Left ventricle myocardium inferior (tissue), 1 donor: ENCODE data around the gene IL22RA1. TPM values are rescaled to one million over a fixed set of nuclear protein-coding genes. Genes with fewer than 3 reads are reported as not detected.
A peak's percentile ranks its signal among the peaks of the same experiment; 100 is the strongest.

Experiments used
- DNase-seq: peaks from one replicate; pipeline ENCODE4 v3.0.0-alpha.2; 2020
- H3K27ac ChIP-seq: fragments of 200-600 bp; replicated peaks from 2 replicates; pipeline ENCODE4 v1.8.0; 2021
- H3K27me3 ChIP-seq: fragments of 200-600 bp; 2 replicates; pipeline ENCODE4 v1.8.0; 2021; ENCODE audit warnings: low read depth
- H3K36me3 ChIP-seq: fragments of 200-600 bp; 2 replicates; pipeline ENCODE4 v1.8.0; 2021
- H3K4me1 ChIP-seq: fragments of 200-600 bp; 2 replicates; pipeline ENCODE4 v1.8.0; 2021
- H3K4me3 ChIP-seq: fragments of 200-600 bp; 2 replicates; pipeline ENCODE4 v1.8.0; 2021; ENCODE audit warnings: mild to moderate bottlenecking, moderate library complexity
- H3K9me3 ChIP-seq: fragments of 200-600 bp; replicated peaks from 2 replicates; pipeline ENCODE4 v1.8.0; 2021
- intact Hi-C: fragments of 100-400 bp; cut with micrococcal nuclease; formaldehyde crosslinking; loops from one replicate; pipeline ENCODE4 v1.11.0; 2022
- total RNA-seq: library from RNA; stranded (reverse); fragmentation: NEBNext Ultra II Directional; extraction: Animal tissue kit (Norgen Biotek cat#: 25700); gene quantifications from one replicate; pipeline ENCODE4 v1.2.1, GENCODE V29; 2021
- TF ChIP-seq, protein P1 (sequence below): fragments of 200-600 bp; IDR thresholded peaks from 2 replicates; pipeline ENCODE4 v1.8.0; 2021; ENCODE audit warnings: antibody characterized with exemption, mild to moderate bottlenecking, borderline replicate concordance
- donor health status: DM: no; HTN: yes; CAD: no; lungs with severe emphysema.

Gene IL22RA1
- total RNA-seq, 1 donor from 2014 or later, result 0.14 TPM

DNA sequence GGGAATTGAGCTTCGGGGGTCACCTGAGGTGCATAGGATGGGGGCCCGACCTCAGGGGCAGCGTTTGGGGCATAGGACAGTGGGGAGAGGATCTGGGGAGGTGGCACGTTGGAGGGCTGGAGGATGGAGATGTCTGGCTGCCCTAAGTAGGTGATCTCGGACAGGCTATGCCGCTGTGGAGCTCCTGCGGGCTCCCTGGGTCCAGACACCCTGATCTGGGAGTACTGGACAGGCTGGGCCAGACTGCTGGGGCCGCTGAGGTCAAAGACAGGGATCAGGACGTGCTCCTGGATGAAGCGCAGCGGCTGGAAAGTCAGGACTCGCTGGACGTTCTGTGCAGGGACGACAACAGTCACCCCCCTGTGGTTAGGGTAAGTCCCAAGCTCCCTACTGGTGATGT is 21.5 kb downstream of the IL22RA1 start:
- intact Hi-C loops, result no loop called here
- H3K27ac ChIP-seq, result peak overlapping the region; percentile 91
- peaks cover 23% of the 10 kb centered on the region for H3K27me3 ChIP-seq
- no peaks in the 10 kb centered on the region for H3K9me3 ChIP-seq
- TF ChIP-seq, protein P1, sequence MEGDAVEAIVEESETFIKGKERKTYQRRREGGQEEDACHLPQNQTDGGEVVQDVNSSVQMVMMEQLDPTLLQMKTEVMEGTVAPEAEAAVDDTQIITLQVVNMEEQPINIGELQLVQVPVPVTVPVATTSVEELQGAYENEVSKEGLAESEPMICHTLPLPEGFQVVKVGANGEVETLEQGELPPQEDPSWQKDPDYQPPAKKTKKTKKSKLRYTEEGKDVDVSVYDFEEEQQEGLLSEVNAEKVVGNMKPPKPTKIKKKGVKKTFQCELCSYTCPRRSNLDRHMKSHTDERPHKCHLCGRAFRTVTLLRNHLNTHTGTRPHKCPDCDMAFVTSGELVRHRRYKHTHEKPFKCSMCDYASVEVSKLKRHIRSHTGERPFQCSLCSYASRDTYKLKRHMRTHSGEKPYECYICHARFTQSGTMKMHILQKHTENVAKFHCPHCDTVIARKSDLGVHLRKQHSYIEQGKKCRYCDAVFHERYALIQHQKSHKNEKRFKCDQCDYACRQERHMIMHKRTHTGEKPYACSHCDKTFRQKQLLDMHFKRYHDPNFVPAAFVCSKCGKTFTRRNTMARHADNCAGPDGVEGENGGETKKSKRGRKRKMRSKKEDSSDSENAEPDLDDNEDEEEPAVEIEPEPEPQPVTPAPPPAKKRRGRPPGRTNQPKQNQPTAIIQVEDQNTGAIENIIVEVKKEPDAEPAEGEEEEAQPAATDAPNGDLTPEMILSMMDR, result no peak
- DNase-seq, result no peak
- no peaks in the 10 kb centered on the region for H3K36me3 ChIP-seq
- H3K4me3 ChIP-seq, result no peak overlapping the region
- peaks cover 34% of the 10 kb centered on the region for H3K4me1 ChIP-seq

- TF ChIP-seq, protein P1, result no peak
- DNase-seq, result no peak
- Histone ChIP-seq H3K4me1 (peaks cover 30% of the 10 kb centered on the region), H3K27me3 (peaks cover 27% of the 10 kb centered on the region), H3K36me3 (no peaks in the 10 kb centered on the region), H3K9me3 (no peaks in the 10 kb centered on the region), H3K4me3 (no peak overlapping the region), H3K27ac (peak overlapping the region; percentile 91)
- intact Hi-C loops, result no loop called here
Measured at GRCh38 chr1:24120965-24121364, 22.0 kb downstream of the IL22RA1 start.

- intact Hi-C loops, result no loop called here
- peaks cover 35% of the 10 kb centered on the region for H3K27me3 ChIP-seq
- no peaks in the 10 kb centered on the region for H3K9me3 ChIP-seq
- no peaks in the 10 kb centered on the region for H3K36me3 ChIP-seq
- peak overlapping the region; percentile 91 for H3K27ac ChIP-seq
- TF ChIP-seq, protein P1, result no peak
- H3K4me3 ChIP-seq, result peak overlapping the region; percentile 43
- peaks cover 24% of the 10 kb centered on the region for H3K4me1 ChIP-seq
- DNase-seq, result peak; percentile 53
Measured at GRCh38 chr1:24119859-24120756, 22.8 kb downstream of the IL22RA1 start.

DNA sequence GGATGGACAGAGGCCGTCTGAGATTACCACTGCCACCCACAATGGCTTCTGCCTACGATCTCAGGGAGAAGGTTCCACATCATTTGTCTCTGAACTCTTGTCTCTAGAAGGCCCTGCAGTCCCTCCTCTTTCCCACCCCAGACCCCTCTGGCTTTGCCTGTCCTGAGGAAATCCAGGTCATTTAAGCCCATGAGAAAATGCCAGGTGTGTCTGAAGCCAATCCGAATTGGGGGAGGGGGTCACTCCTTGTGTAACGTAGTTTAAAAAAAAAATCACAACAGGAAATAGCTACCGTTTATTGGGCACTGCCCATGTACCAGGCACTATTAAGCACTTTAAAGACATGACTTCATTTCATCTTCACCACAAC is 23.5 kb downstream of the IL22RA1 start:
- peaks cover 42% of the 10 kb centered on the region for H3K27me3 ChIP-seq
- peak overlapping the region; percentile 91 for H3K27ac ChIP-seq
- no peaks in the 10 kb centered on the region for H3K36me3 ChIP-seq
- H3K9me3 ChIP-seq, result no peaks in the 10 kb centered on the region
- no peak overlapping the region for H3K4me3 ChIP-seq
- peaks cover 24% of the 10 kb centered on the region for H3K4me1 ChIP-seq
- intact Hi-C loops, result no loop called here
- TF ChIP-seq, protein P1, result no peak
- no peak for DNase-seq

DNA sequence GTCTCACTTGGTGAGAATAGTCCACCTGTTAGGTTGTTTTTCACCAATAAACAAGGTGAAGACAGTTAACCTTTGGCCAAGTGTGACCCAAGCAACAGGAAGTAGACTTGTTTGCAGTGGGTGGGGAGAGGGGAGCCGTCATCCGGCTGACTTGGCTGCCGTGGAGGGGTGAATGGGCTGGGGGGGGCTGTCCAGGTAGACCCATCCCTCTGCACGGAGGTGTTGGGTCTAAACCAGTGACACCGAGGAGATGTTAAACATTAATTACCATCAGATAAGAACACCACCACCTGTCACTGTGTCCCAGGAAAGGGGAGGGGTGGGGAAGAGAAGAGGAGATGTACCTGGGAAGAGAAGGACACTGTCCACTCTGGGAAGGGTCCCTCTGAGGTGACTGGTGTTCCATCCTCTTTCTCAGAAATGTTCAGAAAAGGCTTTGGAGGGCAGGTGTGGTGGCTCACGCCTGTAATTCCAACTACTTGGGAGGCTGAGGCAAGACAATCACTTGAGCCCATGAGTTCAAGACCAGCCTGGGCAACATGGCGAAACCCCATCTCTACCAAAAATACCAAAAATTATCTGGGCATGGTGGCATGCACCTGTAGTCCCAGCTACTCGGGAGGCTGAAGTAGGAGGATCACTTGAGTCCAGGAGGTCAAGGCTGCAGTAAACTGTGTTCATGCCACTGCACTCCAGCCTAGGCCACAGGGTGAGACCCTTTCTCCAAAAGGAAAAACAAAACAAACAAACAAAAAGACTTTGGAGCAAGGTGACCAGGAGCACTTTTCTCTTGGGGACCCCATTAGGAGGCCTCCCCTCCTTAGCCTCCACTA is 24.3 kb downstream of the IL22RA1 start:
- peaks cover 24% of the 10 kb centered on the region for H3K4me1 ChIP-seq
- H3K27me3 ChIP-seq, result peaks cover 50% of the 10 kb centered on the region
- intact Hi-C loops, result no loop called here
- no peak for DNase-seq
- no peaks in the 10 kb centered on the region for H3K9me3 ChIP-seq
- no peak overlapping the region for H3K27ac ChIP-seq
- no peak overlapping the region for H3K4me3 ChIP-seq
- H3K36me3 ChIP-seq, result no peaks in the 10 kb centered on the region
- TF ChIP-seq, protein P1, result no peak
